ENCODE data around the gene CRX.
"Not testable (repeated sequence)": the region's sequence is repeated elsewhere in the genome, so short reads cannot be mapped to it uniquely, and the experiment has no call there.

CRX gene

GRCh38 chr19:47796785-47797184, 25.0 kb upstream of the CRX start:
- no peak for TF ChIP-seq CTCF (IDR thresholded peaks at IDR 0.05; ENCODE audit: low read depth, low read length, missing control alignments)
- in situ Hi-C loops (cut with HindIII; ENCODE audit: low sequenced_read_pairs): no loop called here
- H3K4me3 ChIP-seq (ENCODE audit: low read depth, low read length): no peak overlapping the region
- DNase-seq (ENCODE audit: low read depth): no peak

GRCh38 chr19:47797996-47798903, 23.5 kb upstream of the CRX start:
- no peak for DNase-seq (ENCODE audit: low read depth)
- H3K4me3 ChIP-seq (ENCODE audit: low read depth, low read length): no peak overlapping the region
- in situ Hi-C loops (cut with HindIII; ENCODE audit: low sequenced_read_pairs): no loop called here
- no peak for TF ChIP-seq CTCF (IDR thresholded peaks at IDR 0.05; ENCODE audit: low read depth, low read length, missing control alignments)

- no peak for TF ChIP-seq CTCF (IDR thresholded peaks at IDR 0.05; ENCODE audit: low read depth, low read length, missing control alignments)
- DNase-seq (ENCODE audit: low read depth): no peak
- in situ Hi-C loops (cut with HindIII; ENCODE audit: low sequenced_read_pairs): no loop called here
- no peak overlapping the region for H3K4me3 ChIP-seq (ENCODE audit: low read depth, low read length)
These were observed 22.9 kb upstream of the CRX start for GRCh38 chr19:47798904-47799266.

GRCh38 chr19:47801270-47801669, 20.5 kb upstream of the CRX start:
- in situ Hi-C loops (cut with HindIII; ENCODE audit: low sequenced_read_pairs): no loop called here
- no peak for TF ChIP-seq CTCF (IDR thresholded peaks at IDR 0.05; ENCODE audit: low read depth, low read length, missing control alignments)
- no peak for DNase-seq (ENCODE audit: low read depth)
- no peak overlapping the region for H3K4me3 ChIP-seq (ENCODE audit: low read depth, low read length)

- no peak for DNase-seq (ENCODE audit: low read depth)
- TF ChIP-seq CTCF (IDR thresholded peaks at IDR 0.05; ENCODE audit: low read depth, low read length, missing control alignments): no peak
- no peak overlapping the region for H3K4me3 ChIP-seq (ENCODE audit: low read depth, low read length)
- in situ Hi-C loops (cut with HindIII; ENCODE audit: low sequenced_read_pairs): no loop called here
These were observed 19.2 kb upstream of the CRX start for GRCh38 chr19:47802521-47803043.

GRCh38 chr19:47803148-47803547, 18.6 kb upstream of the CRX start:
- H3K4me3 ChIP-seq (ENCODE audit: low read depth, low read length); DNase-seq (ENCODE audit: low read depth); in situ Hi-C loops (cut with HindIII; ENCODE audit: low sequenced_read_pairs): not testable (repeated sequence)

GRCh38 chr19:47803671-47804070, 18.1 kb upstream of the CRX start:
- DNase-seq (ENCODE audit: low read depth); H3K4me3 ChIP-seq (ENCODE audit: low read depth, low read length); in situ Hi-C loops (cut with HindIII; ENCODE audit: low sequenced_read_pairs): not testable (repeated sequence)

GRCh38 chr19:47804451-47804850, 17.3 kb upstream of the CRX start, which contains the start of gene TPRX1:
TPRX1 (minus strand) TSS chr19:47804551; CDS start chr19:47804539, 12 bp downstream.
- DNase-seq (ENCODE audit: low read depth); in situ Hi-C loops (cut with HindIII; ENCODE audit: low sequenced_read_pairs): not testable (repeated sequence)

More at GRCh38 chr19:47804451-47804850, 17.3 kb upstream of the CRX start, which contains the start of gene TPRX1:
- not testable (repeated sequence) for H3K4me3 ChIP-seq (ENCODE audit: low read depth, low read length)

Data from astrocyte of the cerebellum (primary cell).